Stimulated activated CD8-positive, alpha-beta memory T cell treated with anti-CD3 and anti-CD28 coated beads, Interleukin-4, amount 100 ng/mL, for 24 hours (primary cell): ENCODE measurements around the gene KIR3DL3.
"Not testable (repeated sequence)": the region's sequence is repeated elsewhere in the genome, so short reads cannot be mapped to it uniquely, and the experiment has no call there.

Experiments used
- DNase-seq: peaks from one replicate; pipeline ENCODE4 v3.0.0-alpha.2; 2020; ENCODE audit warnings: low read depth

The KIR3DL3 gene

GRCh38 chr19:54731191-54731590 lies 6.9 kb downstream of the KIR3DL3 start:
- no peak for DNase-seq

- DNase-seq: not testable (repeated sequence)
Measured at GRCh38 chr19:54738306-54738705, 14.1 kb downstream of the KIR3DL3 start, which contains the start of gene KIR2DL3. TSS of gene KIR2DL3 (plus strand) at chr19:54738513. CDS start at chr19:54738546, 33 bp downstream.

GRCh38 chr19:54738715-54739114 lies 14.5 kb downstream of the KIR3DL3 start:
- DNase-seq: no peak

- no peak for DNase-seq
Measured at GRCh38 chr19:54739587-54740497, 15.6 kb downstream of the KIR3DL3 start.

GRCh38 chr19:54741950-54742349 lies 17.7 kb downstream of the KIR3DL3 start:
- DNase-seq: not testable (repeated sequence)

GRCh38 chr19:54744080-54744479 lies 19.8 kb downstream of the KIR3DL3 start:
- not testable (repeated sequence) for DNase-seq

- not testable (repeated sequence) for DNase-seq
Measured at GRCh38 chr19:54747614-54748322, 23.5 kb downstream of the KIR3DL3 start.

GRCh38 chr19:54750276-54750675 lies 26.0 kb downstream of the KIR3DL3 start:
- DNase-seq: not testable (repeated sequence)

- DNase-seq: not testable (repeated sequence)
Measured at GRCh38 chr19:54756204-54757110, 32.2 kb downstream of the KIR3DL3 start.

- DNase-seq: not testable (repeated sequence)
Measured at GRCh38 chr19:54758577-54758976, 34.3 kb downstream of the KIR3DL3 start.

- not testable (repeated sequence) for DNase-seq
Measured at GRCh38 chr19:54764219-54764618, 40.0 kb downstream of the KIR3DL3 start.

- not testable (repeated sequence) for DNase-seq
Measured at GRCh38 chr19:54766464-54766863, 42.2 kb downstream of the KIR3DL3 start.

- not testable (repeated sequence) for DNase-seq
Measured at GRCh38 chr19:54769646-54770045, 45.4 kb downstream of the KIR3DL3 start, which contains the start of gene KIR2DL1. TSS of gene KIR2DL1 (plus strand) at chr19:54769793. CDS start at chr19:54769851, 58 bp downstream.

- not testable (repeated sequence) for DNase-seq
Measured at GRCh38 chr19:54770511-54770910, 46.3 kb downstream of the KIR3DL3 start.

- DNase-seq: not testable (repeated sequence)
Measured at GRCh38 chr19:54771018-54771960, 47.0 kb downstream of the KIR3DL3 start.

GRCh38 chr19:54772666-54773065 lies 48.4 kb downstream of the KIR3DL3 start:
- not testable (repeated sequence) for DNase-seq

GRCh38 chr19:54775095-54775815 lies 51.0 kb downstream of the KIR3DL3 start:
- DNase-seq: not testable (repeated sequence)

- DNase-seq: not testable (repeated sequence)
Measured at GRCh38 chr19:54775830-54776229, 51.6 kb downstream of the KIR3DL3 start.

GRCh38 chr19:54777851-54778250 lies 53.6 kb downstream of the KIR3DL3 start:
- not testable (repeated sequence) for DNase-seq

GRCh38 chr19:54778896-54779295 lies 54.7 kb downstream of the KIR3DL3 start:
- not testable (repeated sequence) for DNase-seq
